ENCODE results near the gene HSPBP1. TPM values are rescaled to one million over a fixed set of nuclear protein-coding genes. Genes with fewer than 3 reads are reported as not detected.

The HSPBP1 gene
- total RNA-seq, 4 donors from 2014 or later, result 28.5 to 44.0 (median 32.2) TPM

GRCh38 chr19:55285229-55285890, 5.5 kb upstream of the HSPBP1 start:
- H3K4me3 ChIP-seq, result peak overlapping the region; percentile 73 to 82 (median 76)
- H3K9me3 ChIP-seq, result no peaks in the 10 kb centered on the region
- H3K4me1 ChIP-seq, result peaks cover 10 to 38% (median 37%) of the 10 kb centered on the region in 4 donors
- TF ChIP-seq, protein P1, sequence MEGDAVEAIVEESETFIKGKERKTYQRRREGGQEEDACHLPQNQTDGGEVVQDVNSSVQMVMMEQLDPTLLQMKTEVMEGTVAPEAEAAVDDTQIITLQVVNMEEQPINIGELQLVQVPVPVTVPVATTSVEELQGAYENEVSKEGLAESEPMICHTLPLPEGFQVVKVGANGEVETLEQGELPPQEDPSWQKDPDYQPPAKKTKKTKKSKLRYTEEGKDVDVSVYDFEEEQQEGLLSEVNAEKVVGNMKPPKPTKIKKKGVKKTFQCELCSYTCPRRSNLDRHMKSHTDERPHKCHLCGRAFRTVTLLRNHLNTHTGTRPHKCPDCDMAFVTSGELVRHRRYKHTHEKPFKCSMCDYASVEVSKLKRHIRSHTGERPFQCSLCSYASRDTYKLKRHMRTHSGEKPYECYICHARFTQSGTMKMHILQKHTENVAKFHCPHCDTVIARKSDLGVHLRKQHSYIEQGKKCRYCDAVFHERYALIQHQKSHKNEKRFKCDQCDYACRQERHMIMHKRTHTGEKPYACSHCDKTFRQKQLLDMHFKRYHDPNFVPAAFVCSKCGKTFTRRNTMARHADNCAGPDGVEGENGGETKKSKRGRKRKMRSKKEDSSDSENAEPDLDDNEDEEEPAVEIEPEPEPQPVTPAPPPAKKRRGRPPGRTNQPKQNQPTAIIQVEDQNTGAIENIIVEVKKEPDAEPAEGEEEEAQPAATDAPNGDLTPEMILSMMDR (IDR thresholded peaks at IDR 0.05), result no peak
- no peak for TF ChIP-seq EP300 (IDR thresholded peaks at IDR 0.05)
- TF ChIP-seq POLR2AphosphoS5 (IDR thresholded peaks at IDR 0.05), result no peak
- no peak for TF ChIP-seq POLR2A (IDR thresholded peaks at IDR 0.05; ENCODE audit: low read depth)
- H3K27me3 ChIP-seq, result peaks cover 0 to 7% (median 0%) of the 10 kb centered on the region in 4 donors
- WGBS, result 27% methylated on average over 16 of the region's 18 CpGs
- peaks cover 0 to 34% (median 10%) of the 10 kb centered on the region in 4 donors for H3K36me3 ChIP-seq
- DNase-seq (ENCODE audit: extremely low spot score), result no peak
- intact Hi-C loops (cut with DNase I), result no loop called here
- peak overlapping the region; percentile 91 to 95 (median 92) for H3K27ac ChIP-seq (replicated peaks in 1 of 4)

- intact Hi-C loops (cut with DNase I), result no loop called here
- TF ChIP-seq, protein P1 (IDR thresholded peaks at IDR 0.05), result no peak
- no peak for TF ChIP-seq EP300 (IDR thresholded peaks at IDR 0.05)
- TF ChIP-seq POLR2A (IDR thresholded peaks at IDR 0.05; ENCODE audit: low read depth), result no peak
- TF ChIP-seq POLR2AphosphoS5 (IDR thresholded peaks at IDR 0.05), result no peak
- Histone ChIP-seq H3K4me1 (peaks cover 10 to 46% (median 43%) of the 10 kb centered on the region in 4 donors), H3K27ac (replicated peaks in 1 of 4) (peak overlapping the region; percentile 91 to 95 (median 92)), H3K36me3 (peaks cover 0 to 26% (median 9%) of the 10 kb centered on the region in 4 donors), H3K9me3 (no peaks in the 10 kb centered on the region), H3K27me3 (peaks cover 0 to 7% (median 0%) of the 10 kb centered on the region in 4 donors), H3K4me3 (peak overlapping the region; percentile 73 to 82 (median 76))
- WGBS, result 18% methylated on average over 14 of the region's 16 CpGs
- DNase-seq (ENCODE audit: extremely low spot score), result no peak
Observed at GRCh38 chr19:55284405-55285058, 4.6 kb upstream of the HSPBP1 start.

GRCh38 chr19:55283548-55284377, 3.9 kb upstream of the HSPBP1 start, which contains the start of gene BRSK1:
BRSK1 (plus strand) TSS chr19:55283997; CDS start chr19:55284443, 446 bp downstream.
- WGBS, result 15% methylated on average over 10 of the region's 44 CpGs
- intact Hi-C loops (cut with DNase I), result no loop called here
- H3K9me3 ChIP-seq, result no peaks in the 10 kb centered on the region
- TF ChIP-seq POLR2A (IDR thresholded peaks at IDR 0.05; ENCODE audit: low read depth) (no peak), POLR2AphosphoS5 (IDR thresholded peaks at IDR 0.05) (no peak), EP300 (IDR thresholded peaks at IDR 0.05) (no peak)
- TF ChIP-seq, protein P1 (IDR thresholded peaks at IDR 0.05), result no peak
- peaks cover 18 to 54% (median 50%) of the 10 kb centered on the region in 4 donors for H3K4me1 ChIP-seq
- peaks cover 0 to 18% (median 5%) of the 10 kb centered on the region in 4 donors for H3K36me3 ChIP-seq
- H3K4me3 ChIP-seq, result peak within 1 kb of the TSS; percentile 73 to 82 (median 76)
- peaks cover 0 to 7% (median 0%) of the 10 kb centered on the region in 4 donors for H3K27me3 ChIP-seq
- H3K27ac ChIP-seq (replicated peaks in 1 of 4), result peak within 1 kb of the TSS; percentile 91 to 95 (median 92)
- DNase-seq (ENCODE audit: extremely low spot score), result no peak

- peak overlapping the region; percentile 77 to 87 (median 80) for H3K27ac ChIP-seq (replicated peaks in 1 of 4)
- intact Hi-C loops (cut with DNase I), result loop anchor here (2.0 kb wide), 1 partner anchor 15 kb away; no protein-coding TSS in a partner anchor
- WGBS, result 8% methylated on average over 23 of the region's 23 CpGs
Observed at GRCh38 chr19:55279340-55279739, 570 bp downstream of the HSPBP1 start.

More at GRCh38 chr19:55279340-55279739, 570 bp downstream of the HSPBP1 start:
- TF ChIP-seq EP300 (IDR thresholded peaks at IDR 0.05) (no peak), POLR2A (IDR thresholded peaks at IDR 0.05; ENCODE audit: low read depth) (no peak), POLR2AphosphoS5 (IDR thresholded peaks at IDR 0.05) (no peak)
- TF ChIP-seq, protein P1 (IDR thresholded peaks at IDR 0.05), result no peak
- Histone ChIP-seq H3K9me3 (no peaks in the 10 kb centered on the region), H3K4me3 (peak overlapping the region; percentile 71 to 83 (median 77)), H3K36me3 (peaks cover 12 to 42% (median 26%) of the 10 kb centered on the region in 4 donors), H3K4me1 (peaks cover 8 to 44% (median 37%) of the 10 kb centered on the region in 4 donors), H3K27me3 (peaks cover 0 to 6% (median 0%) of the 10 kb centered on the region in 4 donors)
- DNase-seq (ENCODE audit: extremely low spot score), result no peak
